Stimulated activated naive CD4-positive, alpha-beta T cell treated with Interleukin-2 at 50 U/mL for 16 hours (primary cell): ENCODE data around the gene LYRM2.

Source experiments
- DNase-seq: peaks from one replicate; lab custom pipeline; 2025; lab: John Stamatoyannopoulos, UW

Gene LYRM2

GRCh38 chr6:89591745-89592144 lies 46.8 kb downstream of the LYRM2 start:
- no peak for DNase-seq

- DNase-seq = no peak
Observed at GRCh38 chr6:89590133-89590532, 48.4 kb downstream of the LYRM2 start.

- no peak for DNase-seq
Observed at GRCh38 chr6:89589297-89590025, 49.1 kb downstream of the LYRM2 start.

GRCh38 chr6:89585154-89585553 lies 53.4 kb downstream of the LYRM2 start:
- no peak for DNase-seq

- no peak for DNase-seq
Observed at GRCh38 chr6:89584539-89584938, 54.0 kb downstream of the LYRM2 start.

GRCh38 chr6:89583559-89583958 lies 55.0 kb downstream of the LYRM2 start:
- DNase-seq = no peak

- no peak for DNase-seq
Observed at GRCh38 chr6:89582669-89583325, 55.8 kb downstream of the LYRM2 start.

- DNase-seq = no peak
Observed at GRCh38 chr6:89581689-89582088, 56.9 kb downstream of the LYRM2 start.

GRCh38 chr6:89580997-89581666 lies 57.4 kb downstream of the LYRM2 start:
- no peak for DNase-seq

GRCh38 chr6:89575562-89575960 lies 63.0 kb downstream of the LYRM2 start:
- no peak for DNase-seq

- DNase-seq = no peak
Observed at GRCh38 chr6:89574910-89575561, 63.5 kb downstream of the LYRM2 start.

GRCh38 chr6:89567630-89568390 lies 70.7 kb downstream of the LYRM2 start:
- DNase-seq = no peak

- no peak for DNase-seq
Observed at GRCh38 chr6:89566930-89567629, 71.5 kb downstream of the LYRM2 start.

GRCh38 chr6:89566008-89566800 lies 72.3 kb downstream of the LYRM2 start:
- DNase-seq = no peak

- DNase-seq = no peak
Observed at GRCh38 chr6:89564752-89565427, 73.7 kb downstream of the LYRM2 start.

GRCh38 chr6:89563866-89564265 lies 74.7 kb downstream of the LYRM2 start:
- DNase-seq = no peak

- DNase-seq = no peak
Observed at GRCh38 chr6:89562093-89562973, 76.2 kb downstream of the LYRM2 start.

- no peak for DNase-seq
Observed at GRCh38 chr6:89559487-89559886, 79.1 kb downstream of the LYRM2 start.

- no peak for DNase-seq
Observed at GRCh38 chr6:89555806-89556205, 82.7 kb downstream of the LYRM2 start.
